Left ventricle myocardium inferior (tissue), 1 donor: Measurements from ENCODE around the gene LIPC. TPM values are rescaled to one million over a fixed set of nuclear protein-coding genes. Genes with fewer than 3 reads are reported as not detected.

Experiments used
- DNase-seq: peaks from one replicate; pipeline ENCODE4 v3.0.0-alpha.2; 2020
- H3K27ac ChIP-seq: fragments of 200-600 bp; replicated peaks from 2 replicates; pipeline ENCODE4 v1.8.0; 2021
- H3K27me3 ChIP-seq: fragments of 200-600 bp; 2 replicates; pipeline ENCODE4 v1.8.0; 2021; ENCODE audit warnings: low read depth
- H3K36me3 ChIP-seq: fragments of 200-600 bp; 2 replicates; pipeline ENCODE4 v1.8.0; 2021
- H3K4me1 ChIP-seq: fragments of 200-600 bp; 2 replicates; pipeline ENCODE4 v1.8.0; 2021
- H3K4me3 ChIP-seq: fragments of 200-600 bp; 2 replicates; pipeline ENCODE4 v1.8.0; 2021; ENCODE audit warnings: mild to moderate bottlenecking, moderate library complexity
- H3K9me3 ChIP-seq: fragments of 200-600 bp; replicated peaks from 2 replicates; pipeline ENCODE4 v1.8.0; 2021
- intact Hi-C: fragments of 100-400 bp; cut with micrococcal nuclease; formaldehyde crosslinking; loops from one replicate; pipeline ENCODE4 v1.11.0; 2022
- total RNA-seq: library from RNA; stranded (reverse); fragmentation: NEBNext Ultra II Directional; extraction: Animal tissue kit (Norgen Biotek cat#: 25700); gene quantifications from one replicate; pipeline ENCODE4 v1.2.1, GENCODE V29; 2021
- TF ChIP-seq, protein P1 (sequence below): fragments of 200-600 bp; IDR thresholded peaks from 2 replicates; pipeline ENCODE4 v1.8.0; 2021; ENCODE audit warnings: antibody characterized with exemption, mild to moderate bottlenecking, borderline replicate concordance
- donor health status: DM: no; HTN: yes; CAD: no; lungs with severe emphysema.

LIPC gene
- total RNA-seq, 1 donor from 2014 or later = 1.5 TPM

DNA sequence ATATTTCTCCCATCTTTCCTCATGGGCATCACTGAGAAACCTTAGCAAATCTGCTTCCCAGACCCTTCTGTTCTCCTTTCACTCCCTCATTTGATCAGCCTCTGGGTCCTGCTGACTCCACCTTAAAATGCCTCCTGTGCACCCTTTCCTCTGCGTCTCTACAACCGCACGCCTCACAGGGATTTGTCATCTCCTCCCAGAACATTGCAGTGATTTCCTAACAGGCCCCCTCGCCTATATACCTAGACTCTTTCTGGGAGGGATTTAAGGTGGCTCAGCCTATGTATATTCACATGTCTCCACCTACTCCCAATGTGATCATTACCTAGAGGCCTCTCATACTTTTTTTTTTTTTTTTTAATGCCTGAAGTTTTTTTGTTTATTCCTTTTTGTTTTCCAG lies 69.2 kb downstream of the LIPC start:
- no peak overlapping the region for H3K4me3 ChIP-seq
- TF ChIP-seq, protein P1, sequence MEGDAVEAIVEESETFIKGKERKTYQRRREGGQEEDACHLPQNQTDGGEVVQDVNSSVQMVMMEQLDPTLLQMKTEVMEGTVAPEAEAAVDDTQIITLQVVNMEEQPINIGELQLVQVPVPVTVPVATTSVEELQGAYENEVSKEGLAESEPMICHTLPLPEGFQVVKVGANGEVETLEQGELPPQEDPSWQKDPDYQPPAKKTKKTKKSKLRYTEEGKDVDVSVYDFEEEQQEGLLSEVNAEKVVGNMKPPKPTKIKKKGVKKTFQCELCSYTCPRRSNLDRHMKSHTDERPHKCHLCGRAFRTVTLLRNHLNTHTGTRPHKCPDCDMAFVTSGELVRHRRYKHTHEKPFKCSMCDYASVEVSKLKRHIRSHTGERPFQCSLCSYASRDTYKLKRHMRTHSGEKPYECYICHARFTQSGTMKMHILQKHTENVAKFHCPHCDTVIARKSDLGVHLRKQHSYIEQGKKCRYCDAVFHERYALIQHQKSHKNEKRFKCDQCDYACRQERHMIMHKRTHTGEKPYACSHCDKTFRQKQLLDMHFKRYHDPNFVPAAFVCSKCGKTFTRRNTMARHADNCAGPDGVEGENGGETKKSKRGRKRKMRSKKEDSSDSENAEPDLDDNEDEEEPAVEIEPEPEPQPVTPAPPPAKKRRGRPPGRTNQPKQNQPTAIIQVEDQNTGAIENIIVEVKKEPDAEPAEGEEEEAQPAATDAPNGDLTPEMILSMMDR = no peak
- no peaks in the 10 kb centered on the region for H3K27me3 ChIP-seq
- H3K36me3 ChIP-seq = no peaks in the 10 kb centered on the region
- peaks cover 21% of the 10 kb centered on the region for H3K4me1 ChIP-seq
- H3K27ac ChIP-seq = no peak overlapping the region
- no peak for DNase-seq
- no peaks in the 10 kb centered on the region for H3K9me3 ChIP-seq
- intact Hi-C loops = no loop called here

DNA sequence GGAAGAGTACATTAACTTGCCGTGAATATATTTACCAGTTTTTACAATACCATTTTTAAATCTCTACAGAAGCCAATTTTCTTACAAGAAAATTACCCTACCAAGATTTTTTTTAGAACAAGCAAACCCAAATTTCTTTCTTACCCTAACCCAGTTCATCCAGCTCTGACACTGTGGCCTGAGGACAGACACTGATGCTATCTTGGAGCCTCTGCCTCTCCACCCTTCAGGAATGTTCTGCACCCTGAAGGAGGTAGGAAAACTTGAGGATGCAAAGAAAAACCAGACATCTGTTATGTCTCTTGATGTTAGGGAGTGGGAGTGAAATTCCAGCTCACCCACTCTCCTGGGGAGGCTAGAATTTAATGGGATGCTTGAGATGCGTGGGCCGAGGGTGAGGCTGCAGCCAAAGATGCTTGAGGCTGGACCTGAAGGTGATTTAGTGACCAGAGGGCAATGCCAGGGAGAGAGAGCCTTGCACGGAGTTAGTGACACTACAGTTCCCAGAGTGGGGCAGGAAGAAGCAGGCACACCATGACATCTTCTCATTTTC lies 69.9 kb downstream of the LIPC start:
- no peaks in the 10 kb centered on the region for H3K27me3 ChIP-seq
- H3K9me3 ChIP-seq = no peaks in the 10 kb centered on the region
- DNase-seq = no peak
- no peaks in the 10 kb centered on the region for H3K36me3 ChIP-seq
- no peak overlapping the region for H3K27ac ChIP-seq
- no peak overlapping the region for H3K4me3 ChIP-seq
- TF ChIP-seq, protein P1 = no peak
- peaks cover 26% of the 10 kb centered on the region for H3K4me1 ChIP-seq
- intact Hi-C loops = no loop called here

DNA sequence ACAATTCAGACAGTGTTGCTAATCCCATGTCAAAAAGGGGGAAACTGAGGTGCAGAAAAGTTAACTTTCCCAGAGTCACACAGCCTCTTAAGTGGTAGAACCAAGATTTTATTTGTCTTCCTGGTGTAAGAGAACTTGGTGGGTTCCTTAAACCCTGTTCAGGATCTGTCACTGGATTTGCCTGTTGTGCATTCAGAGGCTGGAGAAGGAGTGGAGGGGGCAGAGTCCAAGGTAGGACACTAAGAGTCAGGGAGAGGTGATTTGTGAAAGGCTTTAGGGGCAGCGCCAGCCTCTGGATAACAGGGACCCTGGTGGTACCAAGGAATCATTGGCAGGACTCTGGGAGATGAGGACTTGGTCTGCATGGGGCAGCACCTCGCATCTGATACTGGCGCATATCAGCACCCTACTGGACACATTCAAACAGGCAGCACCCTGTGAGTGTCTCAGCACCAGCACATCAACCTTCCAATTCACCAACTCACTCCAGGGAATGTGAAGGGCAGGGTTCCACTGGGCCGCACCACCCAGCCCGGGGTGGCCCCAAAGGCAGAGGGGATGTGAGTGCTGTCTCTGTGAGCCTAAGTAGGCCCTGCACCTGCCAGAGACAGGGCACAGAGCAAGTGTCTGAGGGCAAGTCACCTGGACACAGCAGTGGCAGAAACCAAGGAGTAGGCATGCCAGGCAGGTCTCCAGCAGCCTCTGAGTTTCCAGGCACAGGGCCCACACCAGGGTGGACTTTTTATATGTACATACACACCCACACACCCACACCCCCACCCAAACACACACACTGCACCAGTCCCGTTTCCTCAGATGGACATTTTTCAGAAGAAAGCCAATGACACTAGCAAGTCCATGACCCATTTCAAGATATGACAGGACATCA lies 71.6 kb downstream of the LIPC start:
- H3K4me3 ChIP-seq = no peak overlapping the region
- intact Hi-C loops = no loop called here
- H3K27me3 ChIP-seq = no peaks in the 10 kb centered on the region
- no peaks in the 10 kb centered on the region for H3K36me3 ChIP-seq
- no peak for DNase-seq
- H3K27ac ChIP-seq = no peak overlapping the region
- TF ChIP-seq, protein P1 = no peak
- no peaks in the 10 kb centered on the region for H3K9me3 ChIP-seq
- H3K4me1 ChIP-seq = peaks cover 26% of the 10 kb centered on the region

DNA sequence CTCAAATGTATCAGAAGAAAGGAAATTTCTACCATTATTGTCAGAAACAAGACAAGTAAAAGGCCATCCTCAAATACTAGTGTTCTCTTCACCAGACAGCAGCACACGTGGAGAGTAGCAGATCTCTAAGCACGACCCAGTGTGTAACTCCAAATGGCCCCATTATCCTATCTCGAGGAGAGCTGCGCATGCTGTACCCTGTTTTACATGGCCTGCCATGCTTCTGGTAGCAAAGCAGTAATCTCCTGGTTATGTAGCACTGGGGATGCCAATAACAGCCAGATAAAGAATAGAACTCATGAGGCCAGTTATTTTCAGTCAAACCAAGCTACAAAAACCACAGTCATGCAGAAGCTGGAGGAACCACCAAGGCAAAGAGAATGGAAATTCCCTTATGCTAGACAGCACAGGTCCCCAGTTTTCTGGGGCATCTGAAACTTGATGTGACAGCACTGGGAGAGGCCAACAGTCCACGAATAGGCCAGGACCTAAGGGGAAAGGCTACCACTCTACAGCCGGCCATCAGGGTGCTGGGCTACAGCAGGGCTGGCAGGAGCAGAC lies 73.0 kb downstream of the LIPC start:
- intact Hi-C loops = no loop called here
- peak overlapping the region; percentile 50 for H3K27ac ChIP-seq
- no peaks in the 10 kb centered on the region for H3K9me3 ChIP-seq
- H3K4me1 ChIP-seq = peaks cover 22% of the 10 kb centered on the region
- TF ChIP-seq, protein P1 = no peak
- H3K4me3 ChIP-seq = no peak overlapping the region
- H3K36me3 ChIP-seq = no peaks in the 10 kb centered on the region
- no peak for DNase-seq
- no peaks in the 10 kb centered on the region for H3K27me3 ChIP-seq

DNA sequence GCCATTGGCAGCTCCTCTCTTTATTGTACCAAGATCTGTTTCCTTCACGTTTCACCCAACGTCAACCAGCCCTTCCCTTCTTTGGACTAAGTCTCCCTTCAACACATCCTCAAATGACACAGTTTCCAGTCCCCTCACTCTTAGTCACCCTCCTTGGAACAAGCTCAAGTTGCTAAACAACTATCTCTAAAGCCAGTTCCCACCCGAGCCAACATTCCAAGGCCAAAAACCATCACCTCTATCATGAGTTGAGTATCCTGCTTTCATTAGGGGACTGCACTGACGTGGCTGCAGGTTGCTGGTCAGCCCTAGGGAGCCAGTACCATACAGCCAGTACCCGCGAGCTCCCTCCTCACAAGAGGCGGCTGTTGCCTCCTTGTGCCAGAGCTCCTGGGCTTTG lies 73.8 kb downstream of the LIPC start:
- Histone ChIP-seq H3K9me3 (no peaks in the 10 kb centered on the region), H3K36me3 (no peaks in the 10 kb centered on the region), H3K27ac (no peak overlapping the region), H3K27me3 (no peaks in the 10 kb centered on the region), H3K4me1 (peaks cover 30% of the 10 kb centered on the region), H3K4me3 (no peak overlapping the region)
- DNase-seq = no peak
- TF ChIP-seq, protein P1 = no peak
- intact Hi-C loops = no loop called here
